HepG2 (cell line): ENCODE data around the gene VEGFB. TPM values are rescaled to one million over a fixed set of nuclear protein-coding genes. Genes with fewer than 3 reads are reported as not detected.

Source experiments
- ATF1 ChIP-seq: IDR thresholded peaks from 2 replicates; pipeline ENCODE4 v1.6.1; 2016; ENCODE audit warnings: mild to moderate bottlenecking, control low read depth
- GATA4 ChIP-seq: sonication (generic); IDR thresholded peaks from 2 replicates; pipeline ENCODE4 v1.6.1; 2016; ENCODE audit warnings: antibody characterized with exemption, low read depth, borderline replicate concordance
- GATAD2A ChIP-seq: IDR thresholded peaks from 2 replicates; pipeline ENCODE4 v1.6.1; 2016
- GPN1 ChIP-seq: sonication (generic); formaldehyde crosslinking; IDR thresholded peaks from 2 replicates; pipeline ENCODE4 v1.5.1; 2020; ENCODE audit warnings: missing genetic modification reagents, borderline replicate concordance
- HIVEP1 ChIP-seq: sonication (generic); formaldehyde crosslinking; IDR thresholded peaks from 2 replicates; pipeline ENCODE4 v1.4.0; 2020; ENCODE audit warnings: mild to moderate bottlenecking, missing genetic modification reagents
- HNF4A ChIP-seq: sonication (generic); formaldehyde crosslinking; IDR thresholded peaks from 2 replicates; pipeline ENCODE4 v1.4.0; 2020; ENCODE audit warnings: missing genetic modification reagents
- MATR3 ChIP-seq: sonication (generic); formaldehyde crosslinking; IDR thresholded peaks from 2 replicates; pipeline ENCODE4 v1.4.0; 2020; ENCODE audit warnings: missing genetic modification reagents
- MXD3 ChIP-seq: IDR thresholded peaks from 2 replicates; pipeline ENCODE4 v1.6.1; 2016; ENCODE audit warnings: mild to moderate bottlenecking, missing biosample characterization, missing genetic modification reagents
- NAIF1 ChIP-seq: sonication (generic); formaldehyde crosslinking; IDR thresholded peaks from 2 replicates; pipeline ENCODE4 v1.5.0; 2020; ENCODE audit warnings: mild to moderate bottlenecking, missing genetic modification reagents, borderline replicate concordance
- RFX5 ChIP-seq: IDR thresholded peaks from 2 replicates; pipeline ENCODE4 v1.6.1; 2011; ENCODE audit warnings: low read depth, low read length, improper control_type of control experiment
- RFXANK ChIP-seq: IDR thresholded peaks from 2 replicates; pipeline ENCODE4 v1.6.1; 2016
- SETDB1 ChIP-seq: sonication (generic); formaldehyde crosslinking; IDR thresholded peaks from 2 replicates; pipeline ENCODE4 v1.5.1; 2020; ENCODE audit warnings: missing genetic modification reagents, mild to moderate bottlenecking, borderline replicate concordance
- SP4 ChIP-seq: sonication (generic); formaldehyde crosslinking; IDR thresholded peaks from 2 replicates; pipeline ENCODE4 v1.8.1; 2023; ENCODE audit warnings: mild to moderate bottlenecking, missing genetic modification reagents
- ZBTB40 ChIP-seq, 2 experiments: fragments of 450-650 bp in 1 of 2; sonication (generic) in 1 of 2; formaldehyde crosslinking in 1 of 2; IDR thresholded peaks; 2 replicates each; pipeline versions ENCODE4 v1.6.1 to v1.8.0; 2016 to 2022; ENCODE audit warnings: antibody characterized with exemption in 1 of 2, mild to moderate bottlenecking in 1 of 2, missing genetic modification reagents in 1 of 2
- ZEB1 ChIP-seq: IDR thresholded peaks from 2 replicates; pipeline ENCODE4 v1.6.1; 2012; ENCODE audit warnings: mild to moderate bottlenecking, low read depth, inconsistent platforms; ENCODE audit not compliant: insufficient replicate concordance
- ZNF326 ChIP-seq: sonication (generic); formaldehyde crosslinking; IDR thresholded peaks from 2 replicates; pipeline ENCODE4 v1.4.0; 2020; ENCODE audit warnings: missing genetic modification reagents, borderline replicate concordance
- ZNF619 ChIP-seq: sonication (generic); formaldehyde crosslinking; IDR thresholded peaks from 2 replicates; pipeline ENCODE4 v1.4.0; 2020; ENCODE audit warnings: mild to moderate bottlenecking, missing genetic modification reagents
- ZNF644 ChIP-seq: IDR thresholded peaks from 2 replicates; pipeline ENCODE4 v1.6.1; 2016; ENCODE audit warnings: low read depth
- ZNF776 ChIP-seq: sonication (generic); formaldehyde crosslinking; IDR thresholded peaks from 2 replicates; pipeline ENCODE4 v1.4.0; 2020; ENCODE audit warnings: mild to moderate bottlenecking, missing genetic modification reagents
- ZSCAN25 ChIP-seq: sonication (generic); formaldehyde crosslinking; IDR thresholded peaks from 2 replicates; pipeline ENCODE4 v1.8.0; 2022; ENCODE audit warnings: mild to moderate bottlenecking, missing genetic modification reagents
- polyA plus RNA-seq, 8 experiments: library from polyadenylated mRNA; depleted of rRNA in 3 of 8; stranded (reverse) in 7 of 8; unstranded in 1 of 8; fragments of >200 nt; fragmentation: Illumina TruSeq in 4 of 8; extraction: Trizol in 4 of 8; gene quantifications; 2 replicates each; pipeline versions ENCODE4 v1.2.1 to v1.2.3, GENCODE V29; 2011 to 2016; ENCODE audit warnings: low read depth in 4 of 8, missing spikeins in 1 of 8, mixed read lengths in 1 of 8; ENCODE audit not compliant: insufficient read depth in 1 of 8
- total RNA-seq, 5 experiments: library from RNA; depleted of rRNA; stranded (reverse); fragments of >200 nt; fragmentation: Illumina TruSeq; extraction: Trizol; gene quantifications; 2 replicates each; pipeline ENCODE4 v1.2.3, GENCODE V29; 2016; ENCODE audit warnings: low read depth in 1 of 5
- TF ChIP-seq, protein P1 (sequence below): sonication (generic); formaldehyde crosslinking; IDR thresholded peaks from 2 replicates; pipeline ENCODE4 v1.5.0; 2020; ENCODE audit warnings: mild to moderate bottlenecking, missing genetic modification reagents, borderline replicate concordance

VEGFB gene
- total and polyA plus RNA-seq, 2 of the 13 experiments (the other 11 are each of a cell fraction or from before 2014, with no cell fraction given) = 9.0 to 11.3 TPM

DNA sequence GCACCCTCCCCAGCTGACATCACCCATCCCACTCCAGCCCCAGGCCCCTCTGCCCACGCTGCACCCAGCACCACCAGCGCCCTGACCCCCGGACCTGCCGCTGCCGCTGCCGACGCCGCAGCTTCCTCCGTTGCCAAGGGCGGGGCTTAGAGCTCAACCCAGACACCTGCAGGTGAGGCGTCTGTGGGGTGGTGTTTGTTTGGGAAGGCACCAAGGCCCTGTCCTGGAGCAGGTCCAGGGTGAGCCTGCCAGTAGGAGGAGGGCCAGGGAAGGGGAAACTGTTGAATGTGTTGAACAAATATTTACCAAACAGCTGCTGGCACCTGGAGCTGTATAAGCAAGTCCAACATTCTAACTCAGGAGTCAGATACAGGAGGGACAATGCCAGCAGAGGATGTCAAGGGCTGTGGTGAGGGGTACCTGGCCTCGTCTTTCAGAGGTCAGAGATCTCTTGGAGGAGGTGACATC is 3.1 kb downstream of the VEGFB start (continued):
- TF ChIP-seq NAIF1 (CRISPR knock-in tag) (no peak), ZNF776 (CRISPR knock-in tag) (no peak), ZNF619 (CRISPR knock-in tag) (no peak), RFX5 (no peak), HIVEP1 (CRISPR knock-in tag) (peak; percentile 79; the same call in 1 of the 2 replicates), GPN1 (no peak), ZNF326 (no peak), RFXANK (CRISPR knock-in tag) (no peak), SETDB1 (no peak), ZEB1 (peak; percentile 93), ZBTB40 (IDR thresholded peaks at IDR 0.05) (no peak), ZBTB40 (CRISPR knock-in tag; IDR thresholded peaks at IDR 0.05) (no peak), ZSCAN25 (CRISPR knock-in tag) (no peak), ZNF644 (CRISPR knock-in tag) (no peak), HNF4A (CRISPR knock-in tag) (peak; percentile 44), ATF1 (no peak), GATA4 (no peak), MXD3 (CRISPR knock-in tag) (no peak), MATR3 (CRISPR knock-in tag) (no peak), SP4 (CRISPR knock-in tag) (0 out of 2 replicates have a peak, but pooled peaks have one; percentile 35), GATAD2A (CRISPR knock-in tag) (peak; percentile 83)
- TF ChIP-seq, protein P1, sequence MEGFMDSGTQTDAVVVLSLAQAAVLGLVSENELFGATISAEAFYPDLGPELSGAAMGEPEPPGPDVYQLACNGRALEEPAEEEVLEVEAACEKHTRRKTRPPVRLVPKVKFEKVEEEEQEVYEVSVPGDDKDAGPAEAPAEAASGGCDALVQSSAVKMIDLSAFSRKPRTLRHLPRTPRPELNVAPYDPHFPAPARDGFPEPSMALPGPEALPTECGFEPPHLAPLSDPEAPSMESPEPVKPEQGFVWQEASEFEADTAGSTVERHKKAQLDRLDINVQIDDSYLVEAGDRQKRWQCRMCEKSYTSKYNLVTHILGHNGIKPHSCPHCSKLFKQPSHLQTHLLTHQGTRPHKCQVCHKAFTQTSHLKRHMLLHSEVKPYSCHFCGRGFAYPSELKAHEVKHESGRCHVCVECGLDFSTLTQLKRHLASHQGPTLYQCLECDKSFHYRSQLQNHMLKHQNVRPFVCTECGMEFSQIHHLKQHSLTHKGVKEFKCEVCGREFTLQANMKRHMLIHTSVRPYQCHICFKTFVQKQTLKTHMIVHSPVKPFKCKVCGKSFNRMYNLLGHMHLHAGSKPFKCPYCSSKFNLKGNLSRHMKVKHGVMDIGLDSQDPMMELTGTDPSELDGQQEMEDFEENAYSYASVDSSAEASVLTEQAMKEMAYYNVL (CRISPR knock-in tag) = peak; percentile 51; the same call in 1 of the 2 replicates
